ENCODE results near the gene SSX2IP.

DNA sequence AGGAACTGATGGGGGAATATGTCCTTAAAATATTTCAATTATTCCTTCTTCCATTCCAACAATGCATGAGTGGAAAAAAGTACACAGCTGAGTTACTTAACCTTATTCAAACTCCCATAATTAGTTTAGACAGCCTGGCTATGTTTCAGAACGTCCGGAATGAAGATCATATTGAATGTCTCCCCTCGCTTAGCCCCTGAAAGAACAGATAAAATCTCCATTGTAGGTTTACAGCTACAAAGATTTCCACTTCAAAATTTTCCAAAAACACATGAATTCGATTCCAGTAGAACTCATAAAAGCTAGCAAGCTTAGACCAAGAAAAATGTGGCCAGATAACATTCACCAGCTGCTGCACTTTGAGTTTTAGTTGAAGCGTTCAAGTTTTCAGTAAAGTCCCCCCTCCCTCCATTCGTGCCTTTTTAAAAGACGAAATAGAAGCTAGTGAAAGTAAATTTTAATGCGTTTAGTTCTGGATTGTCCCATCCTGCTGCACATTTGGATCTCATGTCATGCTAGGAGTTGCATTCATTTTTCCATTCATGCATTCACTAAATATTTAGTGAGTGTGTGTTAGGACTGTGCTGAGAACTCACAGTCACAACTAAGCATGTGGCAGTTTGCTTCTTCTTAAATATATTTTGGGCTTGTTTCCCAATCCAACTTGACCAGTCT lies 29.4 kb upstream of the SSX2IP start:
- TF ChIP-seq POLR2A (IDR thresholded peaks at IDR 0.05; ENCODE audit: low read depth, low read length), result no peak
- no peak for TF ChIP-seq TAF1 (IDR thresholded peaks at IDR 0.05; ENCODE audit: low read depth, low read length)
- no peak for TF ChIP-seq POLR2AphosphoS5 (IDR thresholded peaks at IDR 0.05; ENCODE audit: low read depth, low read length)
- TF ChIP-seq PAX5 (IDR thresholded peaks at IDR 0.05; ENCODE audit: insufficient read depth, low read length, severe bottlenecking), result no peak
- no peak for TF ChIP-seq SPI1 (IDR thresholded peaks at IDR 0.05; ENCODE audit: low read depth, low read length)
